ENCODE measurements around the gene METTL23. TPM values are rescaled to one million over a fixed set of nuclear protein-coding genes. Genes with fewer than 3 reads are reported as not detected.
"Not testable (repeated sequence)": the region's sequence is repeated elsewhere in the genome, so short reads cannot be mapped to it uniquely, and the experiment has no call there.

Gene METTL23
- total RNA-seq, 2 experiments from 2014 or later = 33.0 to 35.7 TPM

- CTCF ChIA-PET = interaction anchor here (1.9 to 4.0 kb wide), 5 partner anchors 10 to 34 kb away, joined by 5 to 24 read pairs (median 10); no protein-coding TSS in a partner anchor
- H3K27ac Mint-ChIP-seq, H3K4me3 Mint-ChIP-seq, DNase-seq, H3K27me3 Mint-ChIP-seq, H3K9me3 Mint-ChIP-seq, POLR2A ChIA-PET: not testable (repeated sequence)
- H3K36me3 Mint-ChIP-seq (ENCODE audit: low read depth) = peaks cover 27% of the 10 kb centered on the region
- peaks cover 58% of the 10 kb centered on the region for H3K4me1 Mint-ChIP-seq
Observed at GRCh38 chr17:76712321-76712720, 14.3 kb upstream of the METTL23 start.

- no peaks in the 10 kb centered on the region for H3K9me3 Mint-ChIP-seq
- peaks cover 37% of the 10 kb centered on the region for H3K36me3 Mint-ChIP-seq (ENCODE audit: low read depth)
- peak overlapping the region; percentile 3 for H3K27ac Mint-ChIP-seq
- peaks cover 1% of the 10 kb centered on the region for H3K27me3 Mint-ChIP-seq
- DNase-seq = no peak
- H3K4me3 Mint-ChIP-seq = no peak overlapping the region
- H3K4me1 Mint-ChIP-seq = peaks cover 61% of the 10 kb centered on the region
- ChIA-PET POLR2A (interaction anchor here (0.6 kb wide), 1 partner anchor 24 kb away, joined by 5 read pairs; the partner anchor contains the start of gene MFSD11), CTCF (interaction anchor here (0.8 to 4.0 kb wide), 11 partner anchors 8 to 207 kb away, joined by 3 to 24 read pairs (median 7); no protein-coding TSS in a partner anchor)
Observed at GRCh38 chr17:76713765-76714164, 12.9 kb upstream of the METTL23 start.

- CTCF ChIA-PET = interaction anchor here (0.8 to 4.0 kb wide), 11 partner anchors 8 to 208 kb away, joined by 3 to 24 read pairs (median 7); no protein-coding TSS in a partner anchor
- Mint-ChIP-seq H3K4me1 (peaks cover 62% of the 10 kb centered on the region), H3K9me3 (no peaks in the 10 kb centered on the region), H3K27me3 (no peaks in the 10 kb centered on the region), H3K4me3 (no peak overlapping the region), H3K36me3 (ENCODE audit: low read depth) (peaks cover 41% of the 10 kb centered on the region), H3K27ac (no peak overlapping the region)
- DNase-seq = no peak
- POLR2A ChIA-PET = no interaction called here
Observed at GRCh38 chr17:76714336-76714735, 12.3 kb upstream of the METTL23 start.

- Mint-ChIP-seq H3K27ac (peak overlapping the region; percentile 77), H3K4me1 (peaks cover 57% of the 10 kb centered on the region), H3K36me3 (ENCODE audit: low read depth) (peaks cover 45% of the 10 kb centered on the region), H3K4me3 (peak overlapping the region; percentile 18), H3K9me3 (no peaks in the 10 kb centered on the region), H3K27me3 (no peaks in the 10 kb centered on the region)
- peak; percentile 87 for DNase-seq
- CTCF ChIA-PET = interaction anchor here (0.7 to 4.0 kb wide), 5 partner anchors 7 to 209 kb away, joined by 3 to 24 read pairs (median 13); no protein-coding TSS in a partner anchor
- POLR2A ChIA-PET = no interaction called here
Observed at GRCh38 chr17:76714822-76715495, 11.7 kb upstream of the METTL23 start.

GRCh38 chr17:76715496-76715830 lies 11.2 kb upstream of the METTL23 start:
- H3K27me3 Mint-ChIP-seq = no peaks in the 10 kb centered on the region
- H3K27ac Mint-ChIP-seq = peak overlapping the region; percentile 77
- peaks cover 56% of the 10 kb centered on the region for H3K4me1 Mint-ChIP-seq
- peaks cover 46% of the 10 kb centered on the region for H3K36me3 Mint-ChIP-seq (ENCODE audit: low read depth)
- ChIA-PET POLR2A (interaction anchor here (1.1 kb wide), 1 partner anchor 10 kb away, joined by 4 read pairs; no protein-coding TSS in a partner anchor), CTCF (interaction anchor here (0.7 to 4.0 kb wide), 3 partner anchors 7 to 210 kb away, joined by 3 to 24 read pairs (median 13); no protein-coding TSS in a partner anchor)
- no peaks in the 10 kb centered on the region for H3K9me3 Mint-ChIP-seq
- H3K4me3 Mint-ChIP-seq = no peak overlapping the region
- DNase-seq = no peak

- peak; percentile 67 for DNase-seq
- Mint-ChIP-seq H3K9me3 (no peaks in the 10 kb centered on the region), H3K27ac (peak overlapping the region; percentile 77), H3K4me1 (peaks cover 59% of the 10 kb centered on the region), H3K4me3 (peak overlapping the region; percentile 13), H3K27me3 (no peaks in the 10 kb centered on the region), H3K36me3 (ENCODE audit: low read depth) (peaks cover 53% of the 10 kb centered on the region)
- ChIA-PET POLR2A (interaction anchor here (0.7 to 1.1 kb wide), 2 partner anchors 9 to 1929 kb away, joined by 3 to 4 read pairs; no protein-coding TSS in a partner anchor), CTCF (interaction anchor here (0.8 to 2.4 kb wide), 2 partner anchors 10 to 66 kb away, joined by 3 to 15 read pairs; partner anchors contain the start of genes JMJD6 and METTL23)
Observed at GRCh38 chr17:76716146-76716838, 10.3 kb upstream of the METTL23 start.

GRCh38 chr17:76716839-76717215 lies 9.8 kb upstream of the METTL23 start:
- Mint-ChIP-seq H3K27me3 (no peaks in the 10 kb centered on the region), H3K4me1 (peaks cover 61% of the 10 kb centered on the region), H3K4me3 (no peak overlapping the region), H3K36me3 (ENCODE audit: low read depth) (peaks cover 58% of the 10 kb centered on the region), H3K27ac (peak overlapping the region; percentile 77), H3K9me3 (no peaks in the 10 kb centered on the region)
- ChIA-PET POLR2A (no interaction called here), CTCF (interaction anchor here (0.8 to 2.4 kb wide), 2 partner anchors 10 to 65 kb away, joined by 3 to 15 read pairs; partner anchors contain the start of genes JMJD6 and METTL23)
- no peak for DNase-seq

- Mint-ChIP-seq H3K4me3 (no peak overlapping the region), H3K4me1 (peaks cover 64% of the 10 kb centered on the region), H3K27ac (no peak overlapping the region), H3K36me3 (ENCODE audit: low read depth) (peaks cover 72% of the 10 kb centered on the region), H3K27me3 (no peaks in the 10 kb centered on the region), H3K9me3 (no peaks in the 10 kb centered on the region)
- POLR2A ChIA-PET = no interaction called here
- no peak for DNase-seq
- CTCF ChIA-PET = interaction anchor here (1.6 kb wide), 1 partner anchor 16 kb away, joined by 3 read pairs; no protein-coding TSS in a partner anchor
Observed at GRCh38 chr17:76718516-76718915, 8.1 kb upstream of the METTL23 start.

- Mint-ChIP-seq H3K27ac (no peak overlapping the region), H3K36me3 (ENCODE audit: low read depth) (peaks cover 76% of the 10 kb centered on the region), H3K9me3 (no peaks in the 10 kb centered on the region), H3K4me3 (no peak overlapping the region), H3K27me3 (no peaks in the 10 kb centered on the region), H3K4me1 (peaks cover 63% of the 10 kb centered on the region)
- no peak for DNase-seq
- ChIA-PET POLR2A (no interaction called here), CTCF (interaction anchor here (1.6 kb wide), 1 partner anchor 14 kb away, joined by 3 read pairs; no protein-coding TSS in a partner anchor)
Observed at GRCh38 chr17:76720211-76720610, 6.4 kb upstream of the METTL23 start.

GRCh38 chr17:76720941-76721340 lies 5.7 kb upstream of the METTL23 start:
- peaks cover 61% of the 10 kb centered on the region for H3K4me1 Mint-ChIP-seq
- H3K27me3 Mint-ChIP-seq = no peaks in the 10 kb centered on the region
- H3K36me3 Mint-ChIP-seq (ENCODE audit: low read depth) = peaks cover 75% of the 10 kb centered on the region
- CTCF ChIA-PET = interaction anchor here (2.8 kb wide), 1 partner anchor 7 kb away, joined by 24 read pairs; no protein-coding TSS in a partner anchor
- no peak overlapping the region for H3K27ac Mint-ChIP-seq
- H3K9me3 Mint-ChIP-seq = no peaks in the 10 kb centered on the region
- DNase-seq = no peak
- POLR2A ChIA-PET = no interaction called here
- no peak overlapping the region for H3K4me3 Mint-ChIP-seq

GRCh38 chr17:76721463-76721862 lies 5.2 kb upstream of the METTL23 start:
- no peak overlapping the region for H3K27ac Mint-ChIP-seq

GRCh38 chr17:76722279-76722678 lies 4.4 kb upstream of the METTL23 start:
- no peak overlapping the region for H3K4me3 Mint-ChIP-seq
- no peak overlapping the region for H3K27ac Mint-ChIP-seq
- no peaks in the 10 kb centered on the region for H3K9me3 Mint-ChIP-seq
- CTCF ChIA-PET = interaction anchor here (0.6 to 2.8 kb wide), 2 partner anchors 9 to 109 kb away, joined by 3 to 24 read pairs; no protein-coding TSS in a partner anchor
- H3K36me3 Mint-ChIP-seq (ENCODE audit: low read depth) = peaks cover 71% of the 10 kb centered on the region
- no peak for DNase-seq
- H3K27me3 Mint-ChIP-seq = no peaks in the 10 kb centered on the region
- POLR2A ChIA-PET = no interaction called here
- peaks cover 51% of the 10 kb centered on the region for H3K4me1 Mint-ChIP-seq

More at GRCh38 chr17:76721463-76721862, 5.2 kb upstream of the METTL23 start:
- Mint-ChIP-seq H3K36me3 (ENCODE audit: low read depth) (peaks cover 73% of the 10 kb centered on the region), H3K4me1 (peaks cover 56% of the 10 kb centered on the region), H3K9me3 (no peaks in the 10 kb centered on the region), H3K4me3 (no peak overlapping the region), H3K27me3 (no peaks in the 10 kb centered on the region)
- CTCF ChIA-PET = interaction anchor here (0.6 to 2.8 kb wide), 2 partner anchors 8 to 108 kb away, joined by 3 to 24 read pairs; no protein-coding TSS in a partner anchor
- no peak for DNase-seq
- POLR2A ChIA-PET = no interaction called here
